ENCODE measurements around the gene LHX1. TPM values are rescaled to one million over a fixed set of nuclear protein-coding genes. Genes with fewer than 3 reads are reported as not detected.
A peak's percentile ranks its signal among the peaks of the same experiment; 100 is the strongest.

LHX1 gene
- total RNA-seq, 1 experiment from 2014 or later = 0.96 TPM

GRCh38 chr17:36951084-36951789, 14.0 kb downstream of the LHX1 start:
- no peak for DNase-seq (ENCODE audit: low read depth)

- DNase-seq (ENCODE audit: low read depth) = no peak
These were observed 34.2 kb downstream of the LHX1 start for GRCh38 chr17:36971508-36971907.

- DNase-seq (ENCODE audit: low read depth) = no peak
These were observed 35.0 kb downstream of the LHX1 start for GRCh38 chr17:36972186-36972700.

GRCh38 chr17:36972905-36973304, 35.6 kb downstream of the LHX1 start:
- no peak for DNase-seq (ENCODE audit: low read depth)

GRCh38 chr17:36975922-36976515, 38.7 kb downstream of the LHX1 start:
- DNase-seq (ENCODE audit: low read depth) = no peak

GRCh38 chr17:36977066-36977465, 39.8 kb downstream of the LHX1 start:
- DNase-seq (ENCODE audit: low read depth) = no peak

GRCh38 chr17:36977568-36977967, 40.3 kb downstream of the LHX1 start:
- no peak for DNase-seq (ENCODE audit: low read depth)

- peak; percentile 11 for DNase-seq (ENCODE audit: low read depth)
These were observed 41.7 kb downstream of the LHX1 start for GRCh38 chr17:36978810-36979564.

- no peak for DNase-seq (ENCODE audit: low read depth)
These were observed 42.3 kb downstream of the LHX1 start for GRCh38 chr17:36979565-36979941.

GRCh38 chr17:36980280-36980761, 43.0 kb downstream of the LHX1 start:
- DNase-seq (ENCODE audit: low read depth) = peak; percentile 21

- no peak for DNase-seq (ENCODE audit: low read depth)
These were observed 46.3 kb downstream of the LHX1 start for GRCh38 chr17:36983618-36984017.

- DNase-seq (ENCODE audit: low read depth) = no peak
These were observed 51.9 kb downstream of the LHX1 start for GRCh38 chr17:36989173-36989572.

- no peak for DNase-seq (ENCODE audit: low read depth)
These were observed 55.4 kb downstream of the LHX1 start for GRCh38 chr17:36992701-36993100.

- DNase-seq (ENCODE audit: low read depth) = no peak
These were observed 56.0 kb downstream of the LHX1 start for GRCh38 chr17:36993227-36993626.

Other genes with a start within 250 kb of the LHX1 start
- 27.0 and 39.6 TPM in 2 replicates for gene AATF, start 11.5 kb downstream of the LHX1 start, total RNA-seq (2014; rRNA removed; shearing (Covaris generic))